Keratinocyte (primary cell): ENCODE results near the gene CCR7. TPM values are rescaled to one million over a fixed set of nuclear protein-coding genes. Genes with fewer than 3 reads are reported as not detected.
A peak's percentile ranks its signal among the peaks of the same experiment; 100 is the strongest.

Experiments
- DNase-seq: peaks from one replicate; pipeline ENCODE4 v3.0.0-alpha.2; 2011; ENCODE audit warnings: low read depth, missing footprints, low spot score
- FAIRE-seq: peaks from 2 replicates; lab custom pipeline; 2011; peaks lifted over from hg19 to GRCh38; lab: Jason Lieb, UNC
- H2AFZ ChIP-seq: 2 replicates; pipeline ENCODE4 v1.6.0; 2012; ENCODE audit warnings: low read length, control low read depth, inconsistent platforms; ENCODE audit not compliant: control insufficient read depth
- H3K27ac ChIP-seq: 2 replicates; pipeline ENCODE4 v1.5.1; 2011; ENCODE audit warnings: low read length; ENCODE audit not compliant: control insufficient read depth, insufficient read depth
- H3K27me3 ChIP-seq: 3 replicates; pipeline ENCODE4 v1.6.0; 2011; ENCODE audit warnings: low read length; ENCODE audit not compliant: control insufficient read depth, insufficient read depth; ENCODE audit errors: extremely low read depth
- H3K36me3 ChIP-seq, 2 experiments: 2 replicates in 1 of 2; 3 replicates in 1 of 2; pipeline ENCODE4 v1.5.1; 2011; ENCODE audit warnings: low read length in 2 of 2, mild to moderate bottlenecking in 1 of 2; ENCODE audit not compliant: control insufficient read depth in 2 of 2, insufficient read depth in 2 of 2; ENCODE audit errors: extremely low read depth in 1 of 2
- H3K4me1 ChIP-seq: 3 replicates; pipeline ENCODE4 v1.5.1; 2011; ENCODE audit warnings: low read length; ENCODE audit not compliant: control insufficient read depth, insufficient read depth; ENCODE audit errors: extremely low read depth
- H3K4me2 ChIP-seq: 3 replicates; pipeline ENCODE4 v1.6.0; 2011; ENCODE audit warnings: low read depth, low read length; ENCODE audit not compliant: control insufficient read depth, insufficient read depth; ENCODE audit errors: extremely low read depth
- H3K4me3 ChIP-seq, 3 experiments: fragments of 200-600 bp in 1 of 3; sonication (generic) in 1 of 3; 2 replicates in 2 of 3; 3 replicates in 1 of 3; pipeline ENCODE4 v1.5.1; 2011 to 2016; ENCODE audit warnings: low read length in 3 of 3, mild to moderate bottlenecking in 3 of 3, control low read depth in 2 of 3, inconsistent platforms in 1 of 3, low read depth in 1 of 3, mixed read lengths in 1 of 3, mixed run types in 1 of 3, moderate library complexity in 1 of 3; ENCODE audit not compliant: control insufficient read depth in 2 of 3, insufficient read depth in 2 of 3; ENCODE audit errors: extremely low read depth in 1 of 3
- H3K79me2 ChIP-seq: 2 replicates; pipeline ENCODE4 v1.6.0; 2012; ENCODE audit warnings: low read length; ENCODE audit not compliant: control insufficient read depth, insufficient read depth
- H3K9ac ChIP-seq: 3 replicates; pipeline ENCODE4 v1.6.0; 2011; ENCODE audit warnings: low read length; ENCODE audit not compliant: control insufficient read depth, insufficient read depth; ENCODE audit errors: extremely low read depth
- H3K9me1 ChIP-seq: 3 replicates; pipeline ENCODE4 v1.6.0; 2011; ENCODE audit warnings: low read length; ENCODE audit not compliant: control insufficient read depth, insufficient read depth; ENCODE audit errors: extremely low read depth
- H3K9me3 ChIP-seq: 2 replicates; pipeline ENCODE4 v1.5.1; 2012; ENCODE audit warnings: low read depth, low read length; ENCODE audit not compliant: control insufficient read depth
- H4K20me1 ChIP-seq: 3 replicates; pipeline ENCODE4 v1.6.0; 2011; ENCODE audit warnings: low read length; ENCODE audit not compliant: control insufficient read depth, insufficient read depth; ENCODE audit errors: extremely low read depth
- EZH2 ChIP-seq: IDR thresholded peaks from one replicate; pipeline ENCODE4 v1.6.1; 2012; ENCODE audit warnings: inconsistent platforms, mild to moderate bottlenecking, low read length, moderate library complexity
- dilution Hi-C: fragments of 300-500 bp; cut with MboI; formaldehyde crosslinking; loops from one replicate; pipeline ENCODE4 v1.7.0; 2020; ENCODE audit warnings: low sequenced_read_pairs; ENCODE audit not compliant: extremely low pct_ligation_motif_present
- polyA plus RNA-seq, 5 experiments: library from polyadenylated mRNA; depleted of rRNA in 3 of 5; stranded (reverse) in 3 of 5; stranded (forward) in 1 of 5; unstranded in 1 of 5; fragments of >200 nt; gene quantifications; 1 replicate in 1 of 5; 2 replicates in 3 of 5; 3 replicates in 1 of 5; pipeline versions ENCODE4 v1.2.1 to v1.2.3, GENCODE V29; 2011 to 2012; ENCODE audit warnings: missing spikeins in 2 of 5, low read depth in 1 of 5, low replicate concordance in 1 of 5
- TF ChIP-seq, protein P1 (sequence below), 3 experiments: IDR thresholded peaks in 1 of 3; conservative IDR thresholded peaks in 1 of 3; optimal IDR thresholded peaks in 1 of 3; 2 replicates in 2 of 3; 3 replicates in 1 of 3; pipeline versions ENCODE3 to v1.5.1; 2011; ENCODE audit warnings: low read length in 3 of 3, mild to moderate bottlenecking in 3 of 3, moderate library complexity in 2 of 3, control low read depth in 1 of 3, inconsistent platforms in 1 of 3; ENCODE audit not compliant: insufficient read depth in 2 of 3; ENCODE audit errors: extremely low read depth in 1 of 3

The CCR7 gene
- polyA plus RNA-seq, 1 donor (not counting 4 experiments of a cell fraction or from before 2014, with no cell fraction given) = 0.16 TPM

DNA sequence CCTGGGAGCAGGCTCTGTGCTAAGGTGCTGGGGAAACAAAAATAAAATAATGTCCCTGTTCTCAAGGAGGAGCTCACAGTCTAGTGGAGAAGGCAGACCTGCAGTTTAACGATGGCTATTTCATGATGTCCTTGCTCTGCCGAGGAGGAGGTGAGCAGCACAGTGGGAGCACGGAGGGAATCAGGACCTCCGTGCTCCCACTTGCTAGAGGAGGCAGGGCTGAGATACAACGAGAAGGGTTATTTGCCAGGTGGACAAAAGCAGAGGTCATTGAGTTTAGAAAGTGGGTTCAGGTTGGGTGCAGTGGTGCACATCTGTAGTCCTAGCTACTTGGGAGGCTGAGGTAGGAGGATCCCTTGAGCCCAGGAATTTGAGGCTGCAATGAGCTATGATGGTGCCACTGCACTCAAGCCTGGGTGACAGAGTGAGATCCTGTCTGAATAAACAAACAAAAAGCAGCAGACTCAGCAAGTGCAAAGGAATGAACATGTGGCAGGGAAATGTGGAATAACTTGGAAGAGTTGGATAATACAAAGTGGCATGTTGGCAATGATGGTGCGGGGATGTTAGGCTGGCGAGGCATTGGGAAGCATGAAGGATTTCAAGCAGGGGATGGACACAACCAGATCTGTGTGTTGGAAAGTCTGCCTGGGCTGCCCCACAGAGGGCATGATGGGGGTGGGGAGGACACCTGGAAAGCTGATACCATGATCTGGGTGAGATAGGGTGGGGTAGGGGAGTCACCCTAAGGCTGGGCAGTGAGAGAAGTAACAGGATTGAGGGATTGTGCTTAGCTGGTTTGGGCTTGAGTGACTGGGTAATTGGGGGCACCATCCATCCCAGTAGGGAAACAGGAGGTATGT lies 51.0 kb downstream of the CCR7 start:
- Histone ChIP-seq H3K4me2 (no peak overlapping the region), H3K9me3 (no peaks in the 10 kb centered on the region), H3K27me3 (no peaks in the 10 kb centered on the region), H3K9ac (no peak overlapping the region), H3K9me1 (no peaks in the 10 kb centered on the region), H3K27ac (no peak overlapping the region), H3K36me3 (no peaks in the 10 kb centered on the region), H2AFZ (no peak overlapping the region), H3K4me1 (peaks cover 79% of the 10 kb centered on the region), H3K4me3 (no peak overlapping the region), H4K20me1 (no peaks in the 10 kb centered on the region), H3K79me2 (peaks cover 15% of the 10 kb centered on the region)
- dilution Hi-C loops = no loop called here
- no peak for DNase-seq
- no peak for FAIRE-seq
- no peak for TF ChIP-seq EZH2
- TF ChIP-seq, protein P1, sequence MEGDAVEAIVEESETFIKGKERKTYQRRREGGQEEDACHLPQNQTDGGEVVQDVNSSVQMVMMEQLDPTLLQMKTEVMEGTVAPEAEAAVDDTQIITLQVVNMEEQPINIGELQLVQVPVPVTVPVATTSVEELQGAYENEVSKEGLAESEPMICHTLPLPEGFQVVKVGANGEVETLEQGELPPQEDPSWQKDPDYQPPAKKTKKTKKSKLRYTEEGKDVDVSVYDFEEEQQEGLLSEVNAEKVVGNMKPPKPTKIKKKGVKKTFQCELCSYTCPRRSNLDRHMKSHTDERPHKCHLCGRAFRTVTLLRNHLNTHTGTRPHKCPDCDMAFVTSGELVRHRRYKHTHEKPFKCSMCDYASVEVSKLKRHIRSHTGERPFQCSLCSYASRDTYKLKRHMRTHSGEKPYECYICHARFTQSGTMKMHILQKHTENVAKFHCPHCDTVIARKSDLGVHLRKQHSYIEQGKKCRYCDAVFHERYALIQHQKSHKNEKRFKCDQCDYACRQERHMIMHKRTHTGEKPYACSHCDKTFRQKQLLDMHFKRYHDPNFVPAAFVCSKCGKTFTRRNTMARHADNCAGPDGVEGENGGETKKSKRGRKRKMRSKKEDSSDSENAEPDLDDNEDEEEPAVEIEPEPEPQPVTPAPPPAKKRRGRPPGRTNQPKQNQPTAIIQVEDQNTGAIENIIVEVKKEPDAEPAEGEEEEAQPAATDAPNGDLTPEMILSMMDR (optimal IDR thresholded peaks at IDR 0.05 in 1 of 3, IDR thresholded peaks at IDR 0.05 in 1 of 3, conservative IDR thresholded peaks at IDR 0.05 in 1 of 3; ENCODE audit: extremely low read depth in 1 of 3, insufficient read depth in 2 of 3, low read length in 3 of 3) = no peak

DNA sequence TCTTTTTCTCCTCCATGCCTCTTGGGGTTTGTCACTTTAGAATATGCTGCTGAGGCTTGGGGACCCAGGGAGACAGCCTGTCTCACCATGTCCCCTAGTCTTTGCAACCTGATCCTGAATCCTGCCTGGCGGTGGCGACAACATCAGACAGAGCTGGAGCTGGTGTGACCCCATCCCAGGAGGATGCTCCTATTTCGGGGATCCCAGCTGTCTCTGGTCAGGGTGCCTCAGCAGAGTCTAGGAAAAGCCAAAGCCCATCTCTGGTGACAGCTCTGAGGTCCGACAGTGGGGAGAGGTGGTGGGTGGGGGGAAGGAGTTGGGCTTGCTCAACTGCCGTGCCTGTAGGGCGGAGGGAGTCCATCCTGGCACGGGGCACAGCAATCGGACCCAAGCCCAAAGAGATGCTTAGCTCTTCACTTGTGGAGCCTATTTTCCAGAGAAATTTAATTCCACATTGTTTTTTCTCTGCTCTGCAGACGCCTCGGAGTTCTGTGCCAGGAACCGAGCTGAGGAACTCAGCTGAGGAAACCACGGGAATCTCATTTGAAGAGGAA lies 53.5 kb downstream of the CCR7 start:
- Histone ChIP-seq H3K36me3 (no peaks in the 10 kb centered on the region), H3K9ac (peak overlapping the region; percentile 11), H3K4me3 (no peak overlapping the region), H3K27ac (peak overlapping the region; percentile 97), H3K27me3 (no peaks in the 10 kb centered on the region), H3K4me2 (no peak overlapping the region), H3K9me3 (no peaks in the 10 kb centered on the region), H3K4me1 (peaks cover 61% of the 10 kb centered on the region), H3K79me2 (peaks cover 2% of the 10 kb centered on the region), H4K20me1 (no peaks in the 10 kb centered on the region), H3K9me1 (no peaks in the 10 kb centered on the region), H2AFZ (no peak overlapping the region)
- DNase-seq (no peak), FAIRE-seq (no peak)
- TF ChIP-seq, protein P1 (optimal IDR thresholded peaks at IDR 0.05 in 1 of 3, IDR thresholded peaks at IDR 0.05 in 1 of 3, conservative IDR thresholded peaks at IDR 0.05 in 1 of 3; ENCODE audit: extremely low read depth in 1 of 3, insufficient read depth in 2 of 3, low read length in 3 of 3) = no peak
- no peak for TF ChIP-seq EZH2
- dilution Hi-C loops = no loop called here
